ENCODE data around the gene CR2. TPM values are rescaled to one million over a fixed set of nuclear protein-coding genes. Genes with fewer than 3 reads are reported as not detected.

Gene CR2
- total RNA-seq: 1 to 10 TPM; 1.6 to 2.8 TPM

DNA sequence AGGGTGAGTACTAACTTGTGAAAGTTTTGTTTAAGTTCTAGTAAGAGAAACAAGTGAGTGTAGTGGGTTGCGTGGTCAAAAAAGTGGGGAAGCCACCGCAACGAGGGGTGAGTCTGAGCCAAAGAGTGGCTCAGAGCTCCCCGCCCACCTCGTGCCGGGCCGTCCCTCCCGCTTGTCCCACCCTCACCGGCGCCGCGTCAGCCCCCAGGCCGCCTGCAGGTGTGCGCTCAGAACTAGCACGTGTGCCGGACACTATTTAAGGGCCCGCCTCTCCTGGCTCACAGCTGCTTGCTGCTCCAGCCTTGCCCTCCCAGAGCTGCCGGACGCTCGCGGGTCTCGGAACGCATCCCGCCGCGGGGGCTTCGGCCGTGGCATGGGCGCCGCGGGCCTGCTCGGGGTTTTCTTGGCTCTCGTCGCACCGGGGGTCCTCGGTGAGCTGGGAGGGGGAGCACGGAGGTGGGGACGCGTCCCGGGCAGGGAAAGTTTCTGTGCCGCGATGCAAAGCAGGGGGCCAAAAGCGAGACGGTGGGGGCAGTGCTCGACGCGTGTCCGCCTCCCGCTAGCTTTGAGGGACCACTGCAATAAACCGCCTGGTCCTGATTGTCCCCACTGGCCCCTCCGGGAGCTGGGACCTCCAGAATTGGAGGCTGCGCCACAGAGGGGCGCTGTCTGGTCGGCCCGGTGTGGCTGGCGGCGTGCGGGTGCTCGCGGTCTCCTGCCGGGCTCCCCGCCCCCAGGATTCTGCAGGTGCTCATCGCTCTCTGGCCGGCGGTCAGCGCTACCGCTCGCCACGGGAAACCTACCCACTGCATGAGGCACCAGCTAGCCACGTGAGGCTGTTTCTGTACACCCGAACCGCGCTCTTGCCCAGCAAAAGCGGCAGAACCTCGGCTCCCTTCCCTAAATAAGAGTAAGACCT, at the start of gene CR2:
Gene CR2, plus strand, starts transcription at position 283 of the 919 bp plus-strand sequence. Its CDS starts 91 bp downstream, at position 374.
- Mint-ChIP-seq H3K27ac (peak within 1 kb of the TSS; percentile 40), H3K4me1 (peaks cover 10% of the 10 kb centered on the region)
- DNase-seq: peak; percentile 71

GRCh38 chr1:207404849-207405525, 49.1 kb upstream of the CR2 start:
- H3K9me3 Mint-ChIP-seq: no peaks in the 10 kb centered on the region
- H3K27me3 Mint-ChIP-seq: no peaks in the 10 kb centered on the region
- H3K36me3 Mint-ChIP-seq: no peaks in the 10 kb centered on the region
- no peak overlapping the region for H3K27ac Mint-ChIP-seq
- H3K4me1 Mint-ChIP-seq: peaks cover 12% of the 10 kb centered on the region
- H3K4me3 Mint-ChIP-seq: no peak overlapping the region
- no peak for DNase-seq

More for the DNA sequence above, at the start of gene CR2:
- Mint-ChIP-seq H3K27me3 (peaks cover 15% of the 10 kb centered on the region), H3K4me3 (peak within 1 kb of the TSS; percentile 71), H3K9me3 (no peaks in the 10 kb centered on the region), H3K36me3 (no peaks in the 10 kb centered on the region)

- H3K27ac Mint-ChIP-seq: no peak overlapping the region
- no peaks in the 10 kb centered on the region for H3K9me3 Mint-ChIP-seq
- no peak for DNase-seq
- no peak overlapping the region for H3K4me3 Mint-ChIP-seq
- H3K36me3 Mint-ChIP-seq: no peaks in the 10 kb centered on the region
- no peaks in the 10 kb centered on the region for H3K27me3 Mint-ChIP-seq
- H3K4me1 Mint-ChIP-seq: peaks cover 12% of the 10 kb centered on the region
These were observed 48.3 kb upstream of the CR2 start for GRCh38 chr1:207405814-207406213.

DNA sequence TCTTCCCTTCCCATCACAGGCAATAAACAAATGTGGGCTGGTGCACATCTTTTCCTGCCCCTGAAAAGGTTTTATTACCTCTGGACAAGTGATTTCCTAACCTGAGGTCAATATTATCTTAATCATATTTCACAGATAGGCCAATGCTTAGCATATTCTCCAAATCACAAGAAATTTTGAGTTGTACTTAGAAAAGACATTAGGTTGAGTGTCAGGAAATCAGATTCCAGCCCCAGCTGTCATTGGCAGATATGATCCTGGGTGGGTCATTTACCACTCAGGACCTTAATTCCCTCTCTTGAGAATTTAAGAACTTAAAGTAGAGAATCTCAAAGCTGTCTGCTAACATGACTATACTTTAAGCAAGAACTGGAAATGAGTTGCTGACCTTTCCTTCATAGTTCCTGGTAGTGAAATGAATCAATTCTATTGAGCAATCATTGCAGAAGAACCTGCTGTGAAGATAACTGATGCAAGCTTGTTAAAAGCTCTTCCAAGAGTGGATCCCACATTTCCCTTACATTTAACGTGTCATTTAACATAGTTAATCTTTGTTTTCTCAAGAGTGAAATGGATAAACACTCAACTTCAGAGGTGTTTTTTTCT, 46.4 kb upstream of the CR2 start:
- no peak for DNase-seq
- H3K27me3 Mint-ChIP-seq: no peaks in the 10 kb centered on the region
- peaks cover 2% of the 10 kb centered on the region for H3K36me3 Mint-ChIP-seq
- H3K4me3 Mint-ChIP-seq: no peak overlapping the region
- H3K9me3 Mint-ChIP-seq: peaks cover 2% of the 10 kb centered on the region
- no peak overlapping the region for H3K27ac Mint-ChIP-seq
- H3K4me1 Mint-ChIP-seq: peaks cover 22% of the 10 kb centered on the region

- H3K4me3 Mint-ChIP-seq: no peak overlapping the region
- peaks cover 36% of the 10 kb centered on the region for H3K4me1 Mint-ChIP-seq
- peaks cover 2% of the 10 kb centered on the region for H3K36me3 Mint-ChIP-seq
- H3K27me3 Mint-ChIP-seq: peaks cover 3% of the 10 kb centered on the region
- DNase-seq: no peak
- H3K9me3 Mint-ChIP-seq: peaks cover 2% of the 10 kb centered on the region
- peak overlapping the region; percentile 89 for H3K27ac Mint-ChIP-seq
These were observed 41.3 kb upstream of the CR2 start for GRCh38 chr1:207412845-207413244.

GRCh38 chr1:207414606-207415108, 39.5 kb upstream of the CR2 start:
- peaks cover 2% of the 10 kb centered on the region for H3K36me3 Mint-ChIP-seq
- DNase-seq: peak; percentile 55
- peaks cover 3% of the 10 kb centered on the region for H3K27me3 Mint-ChIP-seq
- no peak overlapping the region for H3K4me3 Mint-ChIP-seq
- peaks cover 34% of the 10 kb centered on the region for H3K4me1 Mint-ChIP-seq
- H3K9me3 Mint-ChIP-seq: peaks cover 2% of the 10 kb centered on the region
- peak overlapping the region; percentile 21 for H3K27ac Mint-ChIP-seq

DNA sequence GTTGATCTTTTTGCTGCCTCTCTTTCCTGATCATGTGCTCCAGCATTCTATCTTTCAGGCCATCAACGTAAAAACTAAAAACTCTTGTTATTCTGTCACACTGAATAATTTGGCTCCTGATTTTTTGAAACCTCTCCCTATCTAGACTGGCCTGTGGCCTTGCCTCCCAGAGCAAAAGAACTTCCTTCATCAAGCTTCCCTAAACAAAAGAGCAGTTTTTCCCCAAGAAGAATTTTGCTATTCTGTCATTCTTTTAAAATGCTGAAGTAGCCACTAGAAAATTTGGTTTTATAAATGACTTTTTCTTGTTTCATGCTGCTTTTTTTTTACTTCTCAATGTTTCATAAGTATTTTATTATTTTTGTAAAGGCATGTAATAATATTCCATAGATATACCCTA, 37.1 kb upstream of the CR2 start:
- Mint-ChIP-seq H3K36me3 (no peaks in the 10 kb centered on the region), H3K27ac (no peak overlapping the region), H3K4me1 (peaks cover 28% of the 10 kb centered on the region), H3K4me3 (no peak overlapping the region), H3K27me3 (peaks cover 3% of the 10 kb centered on the region), H3K9me3 (peaks cover 8% of the 10 kb centered on the region)
- no peak for DNase-seq

GRCh38 chr1:207418351-207418750, 35.8 kb upstream of the CR2 start:
- Mint-ChIP-seq H3K36me3 (no peaks in the 10 kb centered on the region), H3K27ac (no peak overlapping the region), H3K4me3 (no peak overlapping the region), H3K9me3 (peaks cover 6% of the 10 kb centered on the region), H3K4me1 (peaks cover 16% of the 10 kb centered on the region), H3K27me3 (peaks cover 3% of the 10 kb centered on the region)
- no peak for DNase-seq

DNA sequence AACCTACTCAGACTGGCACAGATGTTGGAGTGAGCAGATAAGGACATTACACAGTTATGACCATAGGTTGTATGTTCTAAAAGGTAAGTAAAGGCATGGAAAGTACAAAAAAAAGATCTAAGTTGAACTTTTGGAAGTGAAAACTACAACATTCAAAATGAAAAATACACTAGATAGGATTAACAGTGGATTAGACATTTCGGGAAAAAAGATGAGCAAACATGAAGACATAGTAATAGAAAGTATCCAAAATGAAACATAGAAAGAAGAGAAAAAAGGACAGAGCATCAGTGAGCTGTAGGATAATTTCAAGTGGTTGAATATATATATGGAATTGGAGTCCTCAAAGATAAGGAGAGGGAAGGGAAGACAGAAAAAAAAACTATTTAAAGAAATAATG, 34.0 kb upstream of the CR2 start:
- peaks cover 6% of the 10 kb centered on the region for H3K9me3 Mint-ChIP-seq
- H3K36me3 Mint-ChIP-seq: no peaks in the 10 kb centered on the region
- H3K4me3 Mint-ChIP-seq: no peak overlapping the region
- H3K4me1 Mint-ChIP-seq: no peaks in the 10 kb centered on the region
- no peak for DNase-seq
- H3K27me3 Mint-ChIP-seq: no peaks in the 10 kb centered on the region
- no peak overlapping the region for H3K27ac Mint-ChIP-seq

- DNase-seq: no peak
- no peak overlapping the region for H3K27ac Mint-ChIP-seq
- no peak overlapping the region for H3K4me3 Mint-ChIP-seq
- no peaks in the 10 kb centered on the region for H3K4me1 Mint-ChIP-seq
- H3K27me3 Mint-ChIP-seq: no peaks in the 10 kb centered on the region
- no peaks in the 10 kb centered on the region for H3K36me3 Mint-ChIP-seq
- H3K9me3 Mint-ChIP-seq: peaks cover 6% of the 10 kb centered on the region
These were observed 33.0 kb upstream of the CR2 start for GRCh38 chr1:207421078-207421477.

DNA sequence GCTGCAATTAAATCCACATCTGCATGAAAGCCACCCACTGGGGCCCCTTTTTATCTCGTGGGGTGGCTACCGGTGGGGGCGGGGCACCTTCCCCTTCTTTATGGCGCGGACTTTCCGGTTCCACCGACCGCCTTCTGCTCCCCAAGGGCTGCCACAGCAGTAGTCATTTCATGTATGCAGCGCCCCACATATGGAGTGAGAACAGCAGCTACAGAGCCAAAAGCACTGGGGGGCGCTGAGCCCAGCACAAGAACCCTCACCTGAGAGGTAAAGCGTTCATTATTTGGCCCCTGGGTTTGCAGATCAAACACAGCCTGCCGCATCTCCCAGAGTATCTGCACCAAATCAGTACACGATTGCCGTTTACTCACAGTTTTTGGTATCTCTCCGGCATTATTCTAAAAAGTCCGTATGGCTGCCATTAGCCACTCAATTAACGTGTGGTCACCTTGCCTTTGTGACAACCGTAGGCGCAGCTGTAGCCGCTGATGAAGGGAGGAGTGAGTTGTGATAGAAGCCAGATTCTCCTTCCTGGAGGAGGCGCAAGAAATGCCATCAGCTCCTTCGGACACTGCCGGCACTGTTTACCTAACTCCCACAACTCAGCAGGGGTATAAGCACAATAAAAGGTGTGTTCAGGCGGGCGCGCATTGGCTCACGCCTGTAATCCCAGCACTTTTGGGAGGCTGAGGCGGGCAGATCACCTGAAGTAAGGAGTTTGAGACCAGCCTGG, 30.4 kb upstream of the CR2 start:
- no peaks in the 10 kb centered on the region for H3K27me3 Mint-ChIP-seq
- DNase-seq: no peak
- H3K9me3 Mint-ChIP-seq: peaks cover 6% of the 10 kb centered on the region
- no peaks in the 10 kb centered on the region for H3K36me3 Mint-ChIP-seq
- no peak overlapping the region for H3K27ac Mint-ChIP-seq
- no peak overlapping the region for H3K4me3 Mint-ChIP-seq
- H3K4me1 Mint-ChIP-seq: no peaks in the 10 kb centered on the region

DNA sequence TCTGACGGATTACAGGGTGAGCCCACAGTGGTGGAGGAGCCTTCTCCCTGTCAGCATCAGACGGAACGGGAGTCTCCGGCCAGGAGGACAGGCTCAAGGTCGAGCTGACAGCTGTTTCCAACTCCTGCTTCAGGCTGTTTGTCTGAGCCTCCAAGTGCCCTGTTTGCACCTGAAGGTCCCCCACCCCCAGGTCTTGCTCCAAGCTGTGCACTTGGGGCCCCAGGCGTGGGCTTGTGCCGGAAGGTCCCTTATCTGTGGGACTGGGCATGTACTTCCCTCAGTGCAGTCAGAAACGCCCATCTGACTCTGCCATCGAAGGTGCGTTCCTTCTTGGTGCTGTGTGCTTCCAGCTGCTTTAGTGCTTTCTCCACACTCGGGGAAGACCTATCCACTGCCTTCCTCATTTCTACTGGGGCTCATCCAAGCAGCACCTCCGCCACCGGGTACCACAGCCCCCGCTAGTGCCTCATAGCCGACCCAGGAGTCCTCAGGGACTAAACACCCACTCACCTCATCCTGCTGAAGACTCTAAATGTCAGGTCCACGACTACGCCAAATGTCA, 29.5 kb upstream of the CR2 start:
- H3K36me3 Mint-ChIP-seq: no peaks in the 10 kb centered on the region
- H3K27ac Mint-ChIP-seq: no peak overlapping the region
- H3K27me3 Mint-ChIP-seq: peaks cover 3% of the 10 kb centered on the region
- H3K4me1 Mint-ChIP-seq: no peaks in the 10 kb centered on the region
- H3K4me3 Mint-ChIP-seq: no peak overlapping the region
- peaks cover 6% of the 10 kb centered on the region for H3K9me3 Mint-ChIP-seq
- no peak for DNase-seq

DNA sequence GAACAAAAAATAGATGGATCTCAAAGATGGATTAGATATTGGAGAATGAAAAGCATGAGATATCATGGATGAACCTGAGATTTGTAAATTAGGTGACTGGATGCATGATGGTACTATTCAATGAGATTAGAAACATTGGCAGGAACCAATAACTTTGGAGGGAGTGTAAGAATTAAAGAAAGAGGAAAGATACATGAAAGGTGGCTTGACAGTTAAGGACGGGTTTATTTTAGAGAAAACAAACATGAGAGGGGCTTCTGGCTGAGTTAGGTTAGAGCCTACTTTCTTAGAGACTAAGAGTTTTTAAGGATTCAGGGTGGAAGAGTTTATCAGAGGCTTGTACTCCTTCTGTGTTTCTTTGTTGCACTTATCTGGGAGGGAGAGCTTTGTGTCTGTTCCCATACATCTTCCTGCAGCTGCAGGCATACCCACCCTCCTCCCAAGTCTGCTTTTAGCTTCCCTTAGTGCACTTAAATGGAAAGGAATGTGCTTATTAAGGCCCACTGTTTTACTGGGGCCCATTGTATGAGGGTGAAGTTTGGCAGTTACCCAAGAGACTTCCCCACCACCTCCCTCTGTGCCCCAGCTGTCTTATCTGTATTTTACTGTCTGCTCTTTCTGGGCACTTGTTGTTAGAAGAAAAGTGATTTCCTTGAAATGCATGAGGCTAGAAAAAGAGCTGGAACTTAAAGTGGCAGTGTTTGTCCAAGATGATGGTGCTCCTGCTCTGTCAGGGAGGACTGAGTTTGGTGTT, 26.1 kb upstream of the CR2 start:
- Mint-ChIP-seq H3K4me3 (no peak overlapping the region), H3K36me3 (no peaks in the 10 kb centered on the region), H3K27ac (no peak overlapping the region), H3K9me3 (no peaks in the 10 kb centered on the region), H3K27me3 (peaks cover 3% of the 10 kb centered on the region), H3K4me1 (peaks cover 2% of the 10 kb centered on the region)
- no peak for DNase-seq

DNA sequence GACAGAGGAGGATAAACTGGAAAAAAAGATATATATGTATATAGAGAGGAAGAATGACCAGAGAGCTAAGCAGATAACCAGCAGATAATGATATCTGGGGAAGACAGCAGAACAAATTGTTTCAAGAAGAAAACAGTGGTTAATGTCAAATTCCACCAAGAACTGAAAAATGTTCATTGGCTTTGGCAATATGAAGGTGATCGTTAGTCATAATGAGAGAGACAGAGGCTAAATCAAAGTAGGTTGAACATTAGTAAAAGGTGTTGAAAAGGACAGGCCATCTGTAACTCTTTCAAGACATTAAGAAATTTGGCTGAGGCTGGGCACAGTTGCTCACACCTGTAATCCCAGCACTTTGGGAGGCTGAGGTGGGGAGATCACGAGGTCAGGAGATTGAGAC, 25.3 kb upstream of the CR2 start:
- Mint-ChIP-seq H3K4me1 (peaks cover 2% of the 10 kb centered on the region), H3K36me3 (no peaks in the 10 kb centered on the region), H3K27ac (no peak overlapping the region), H3K4me3 (no peak overlapping the region), H3K27me3 (peaks cover 3% of the 10 kb centered on the region), H3K9me3 (no peaks in the 10 kb centered on the region)
- DNase-seq: no peak

Data from activated naive CD8-positive, alpha-beta T cell treated with anti-CD3 and anti-CD28 coated beads for 36 hours (primary cell).